ENCODE data around the gene PDZK1IP1. TPM values are rescaled to one million over a fixed set of nuclear protein-coding genes. Genes with fewer than 3 reads are reported as not detected.

The PDZK1IP1 gene
- total and polyA plus RNA-seq, 2 of the 4 experiments (the other 2 are of a cell fraction), result not detected

DNA sequence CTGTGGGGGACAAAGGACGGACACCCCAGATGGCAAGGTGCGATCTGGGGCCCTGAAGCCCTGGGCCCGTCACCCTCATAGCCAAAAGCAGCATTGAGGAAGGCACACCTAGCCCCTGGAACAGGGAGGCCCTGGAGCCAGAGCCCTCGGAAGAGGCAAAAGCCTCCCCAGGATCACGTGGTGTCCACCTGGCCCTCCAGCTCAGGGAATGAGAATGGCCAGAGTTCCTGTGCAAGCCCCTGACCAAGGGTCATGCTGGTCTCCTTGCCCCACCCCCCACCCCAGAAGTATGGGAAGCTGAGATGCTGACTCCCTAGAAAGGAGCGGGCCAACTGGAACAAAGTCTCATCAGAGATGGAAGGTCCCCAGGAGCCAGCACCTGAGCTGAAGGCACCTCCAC, 1.0 kb upstream of the PDZK1IP1 start:
- Histone ChIP-seq H3K9ac (ENCODE audit: low read depth, low read length) (no peak overlapping the region), H3K27me3 (ENCODE audit: control insufficient read depth, insufficient read depth, low read length) (peaks cover 6% of the 10 kb centered on the region), H2AK5ac (ENCODE audit: low read depth, low read length) (no peak overlapping the region; the same call in 1 of the 2 replicates), H2AK9ac (replicated peaks; ENCODE audit: low read depth, low read length, poor library complexity) (no peak overlapping the region), H4K91ac (ENCODE audit: insufficient read depth, low read depth, low read length) (no peak overlapping the region; the same call in 1 of the 2 replicates), H4K5ac (ENCODE audit: low read depth, low read length) (no peak overlapping the region), H3K36me3 (ENCODE audit: control insufficient read depth, insufficient read depth, low read length) (no peaks in the 10 kb centered on the region), H2BK15ac (ENCODE audit: low read depth, low read length) (no peak overlapping the region), H3K56ac (ENCODE audit: extremely low read depth, insufficient read depth, low read length) (no peak overlapping the region), H4K20me1 (ENCODE audit: insufficient read depth, low read length) (no peaks in the 10 kb centered on the region; the same call in 1 of the 2 replicates), H3K9me1 (ENCODE audit: insufficient read depth, low read length) (no peaks in the 10 kb centered on the region), H3K4me3 (ENCODE audit: insufficient read depth, low read depth, low read length) (no peak overlapping the region), H2AFZ (replicated peaks; ENCODE audit: low read length, poor library complexity) (no peak overlapping the region), H3K4me2 (ENCODE audit: low read depth, low read length) (no peak overlapping the region), H3K27ac (ENCODE audit: insufficient read depth, low read length) (no peak overlapping the region), H2BK5ac (ENCODE audit: low read depth, low read length, poor library complexity, severe bottlenecking) (no peak overlapping the region), H3K14ac (replicated peaks; ENCODE audit: low read depth, low read length) (no peak overlapping the region), H3K18ac (ENCODE audit: low read depth, low read length) (no peak overlapping the region), H2BK20ac (ENCODE audit: low read depth, low read length) (no peak overlapping the region), H3K4ac (ENCODE audit: low read depth, low read length) (no peak overlapping the region), H2BK120ac (ENCODE audit: low read depth, low read length) (no peak overlapping the region), H3K79me1 (ENCODE audit: low read depth in 1 of 2, low read length in 2 of 2) (no peaks in the 10 kb centered on the region), H3K9me3 (ENCODE audit: control insufficient read depth, insufficient read depth, low read length) (no peaks in the 10 kb centered on the region), H4K8ac (ENCODE audit: low read depth in 2 of 2, low read length in 2 of 2) (no peak overlapping the region), H3K4me1 (ENCODE audit: control insufficient read depth, insufficient read depth, low read length) (peaks cover 2% of the 10 kb centered on the region; the same call in 1 of the 2 replicates), H3K23ac (ENCODE audit: low read depth, low read length) (no peak overlapping the region)
- in situ Hi-C loops (cut with MboI; ENCODE audit: low sequenced_read_pairs), result no loop called here
- BruUV-seq (replicated peaks), result no TSS peak
- CTCF ChIA-PET, result interaction anchor here (1.1 to 2.6 kb wide), 2 partner anchors 12 to 72 kb away, joined by 3 to 8 read pairs; no protein-coding TSS in a partner anchor
- dilution Hi-C loops (cut with HindIII; ENCODE audit: low sequenced_read_pairs, unreplicated experiment), result no loop called here
- no CpG with 5 or more reads among the region's 6 CpGs for WGBS, 2 experiments (ENCODE audit: extremely low coverage in 2 of 2, insufficient read length in 1 of 2)
- ATAC-seq (ENCODE audit: low read depth) (no peak), DNase-seq (no peak)
- POLR2A ChIA-PET (ENCODE audit: unreplicated experiment), result interaction anchor here (0.6 kb wide), 1 partner anchor 36 kb away, joined by 8 read pairs; no protein-coding TSS in a partner anchor
- TF ChIP-seq MAZ (IDR thresholded peaks at IDR 0.05; ENCODE audit: borderline replicate concordance, low read depth, low read length) (no peak), SMC3 (IDR thresholded peaks at IDR 0.05; ENCODE audit: low read depth, low read length) (no peak), CHD1 (IDR thresholded peaks at IDR 0.05; ENCODE audit: low read depth, low read length) (no peak)
- TF ChIP-seq, protein P1, sequence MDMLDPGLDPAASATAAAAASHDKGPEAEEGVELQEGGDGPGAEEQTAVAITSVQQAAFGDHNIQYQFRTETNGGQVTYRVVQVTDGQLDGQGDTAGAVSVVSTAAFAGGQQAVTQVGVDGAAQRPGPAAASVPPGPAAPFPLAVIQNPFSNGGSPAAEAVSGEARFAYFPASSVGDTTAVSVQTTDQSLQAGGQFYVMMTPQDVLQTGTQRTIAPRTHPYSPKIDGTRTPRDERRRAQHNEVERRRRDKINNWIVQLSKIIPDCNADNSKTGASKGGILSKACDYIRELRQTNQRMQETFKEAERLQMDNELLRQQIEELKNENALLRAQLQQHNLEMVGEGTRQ (IDR thresholded peaks at IDR 0.05; ENCODE audit: low read depth, low read length), result no peak
- intact Hi-C loops (cut with micrococcal nuclease), result loop anchor here (5.0 kb wide), 5 partner anchors 121 to 536 kb away; partner anchors contain the start of genes CMPK1 and STIL
